Suprapubic skin (tissue), 4 donors: ENCODE measurements around the gene POMT2.

Experiments
- CTCF ChIP-seq, 2 donors: fragments of 200-600 bp in 1 of 2; fragments of 450-650 bp in 1 of 2; sonication (generic) in 1 of 2; IDR thresholded peaks; one replicate each; pipeline ENCODE4 v1.5.1; 2016 to 2019; ENCODE audit warnings: antibody characterized with exemption in 2 of 2, mild to moderate bottlenecking in 1 of 2, moderate library complexity in 1 of 2
- EP300 ChIP-seq: sonication (generic); formaldehyde crosslinking; IDR thresholded peaks from one replicate; pipeline ENCODE4 v1.6.1; 2017; ENCODE audit warnings: antibody characterized with exemption
- POLR2A ChIP-seq, 2 donors: fragments of 450-650 bp; IDR thresholded peaks; one replicate each; pipeline ENCODE4 v1.6.1; 2017; ENCODE audit warnings: antibody characterized with exemption in 2 of 2, mild to moderate bottlenecking in 2 of 2, moderate library complexity in 2 of 2
- POLR2AphosphoS5 ChIP-seq, 3 donors: sonication (generic); formaldehyde crosslinking; IDR thresholded peaks; one replicate each; pipeline ENCODE4 v1.6.1; 2017; ENCODE audit warnings: antibody characterized with exemption in 3 of 3

GRCh38 chr14:77310026-77310425 is 10.7 kb downstream of the POMT2 start:
- TF ChIP-seq EP300 (no peak), CTCF (IDR thresholded peaks at IDR 0.05) (no peak), POLR2A (IDR thresholded peaks at IDR 0.05) (no peak), POLR2AphosphoS5 (IDR thresholded peaks at IDR 0.05) (no peak)
